ENCODE data around the gene DBN1.

DNA sequence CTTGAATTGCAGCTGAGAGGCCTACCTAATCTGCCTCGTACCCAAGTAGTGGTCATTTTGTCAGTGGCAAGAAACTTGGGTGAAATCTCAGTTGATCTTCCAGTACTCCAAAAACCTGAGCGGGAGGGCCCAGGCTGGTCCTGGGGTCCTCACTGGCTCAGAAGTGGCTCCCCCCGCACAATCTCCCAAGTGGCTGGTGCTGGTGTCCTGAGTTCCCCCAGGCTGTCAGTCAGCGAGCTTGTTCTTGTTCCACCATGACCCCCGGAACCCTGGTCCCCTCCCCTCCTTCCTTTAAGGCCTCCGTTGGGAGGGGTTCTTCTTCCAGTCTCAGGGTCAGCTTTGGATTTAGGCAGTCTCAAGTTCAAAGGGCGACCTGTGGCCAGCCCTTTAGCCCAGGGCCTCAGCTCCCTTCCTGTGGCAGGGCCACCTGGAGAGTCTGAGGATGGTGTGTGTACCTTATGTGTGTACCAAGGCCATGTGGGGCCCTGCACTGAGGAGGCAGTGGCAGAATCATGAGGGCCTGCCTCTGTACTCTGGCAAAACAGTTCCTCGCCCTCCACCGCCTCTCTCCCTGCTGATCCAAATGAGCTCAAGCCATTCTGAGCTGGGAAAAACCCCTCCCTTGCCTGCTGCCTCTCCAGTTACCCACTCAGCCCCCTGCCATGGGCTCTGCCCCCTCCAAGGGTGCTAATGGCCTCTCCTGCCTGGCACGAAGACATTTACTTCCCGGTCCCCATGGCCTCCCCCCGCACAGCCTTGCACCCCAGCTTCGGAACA lies 4.5 kb upstream of the DBN1 start:
- no peak for TF ChIP-seq EZH2 (IDR thresholded peaks at IDR 0.05; ENCODE audit: insufficient read depth, poor library complexity, severe bottlenecking)
- no peak for TF ChIP-seq EZH2phosphoT487 (IDR thresholded peaks at IDR 0.05; ENCODE audit: insufficient read depth, low read depth)

Measured in GM23248 (cell line).